Cardiac muscle cell (in vitro differentiated cells and primary cell): Measurements from ENCODE around the gene PCDH7. TPM values are rescaled to one million over a fixed set of nuclear protein-coding genes. Genes with fewer than 3 reads are reported as not detected.
A peak's percentile ranks its signal among the peaks of the same experiment; 100 is the strongest.

ENCODE experiments used
- DNase-seq, 2 donors: peaks; one replicate each; pipeline versions ENCODE4 v3.0.0 to v3.0.0-alpha.2; 2010 to 2017; ENCODE audit warnings: low read depth in 1 of 2, low spot score in 1 of 2
- H3K27ac ChIP-seq: fragments of 200-600 bp; sonication (generic); 2 replicates; pipeline ENCODE4 v1.5.1; 2016
- H3K27me3 ChIP-seq: fragments of 200-600 bp; sonication (generic); 2 replicates; pipeline ENCODE4 v1.6.0; 2016; ENCODE audit warnings: control low read depth
- H3K36me3 ChIP-seq: fragments of 200-600 bp; sonication (generic); 2 replicates; pipeline ENCODE4 v1.5.1; 2016; ENCODE audit warnings: control low read depth
- H3K4me1 ChIP-seq: fragments of 200-600 bp; sonication (generic); 2 replicates; pipeline ENCODE4 v1.8.1; 2017; ENCODE audit warnings: low read depth, mild to moderate bottlenecking, mixed run types
- H3K4me3 ChIP-seq: fragments of 200-600 bp; sonication (generic); 2 replicates; pipeline ENCODE4 v1.5.1; 2016; ENCODE audit warnings: mild to moderate bottlenecking
- H3K9me3 ChIP-seq: fragments of 200-600 bp; sonication (generic); 2 replicates; pipeline ENCODE4 v1.5.1; 2017; ENCODE audit warnings: low read depth, mild to moderate bottlenecking, control low read depth
- polyA plus RNA-seq: library from polyadenylated mRNA; unstranded; fragments of >200 nt; fragmentation: Nextera tagmentation; extraction: Ambion mirVana; gene quantifications from 2 replicates; pipeline ENCODE4 v1.2.1, GENCODE V29; 2016
- total RNA-seq: library from RNA; depleted of rRNA; stranded (reverse); fragments of >200 nt; gene quantifications from 2 replicates; pipeline ENCODE4 v1.2.3, GENCODE V29; 2016
- TF ChIP-seq, protein P1 (sequence below): IDR thresholded peaks from 2 replicates; pipeline ENCODE4 v1.5.1; 2012; ENCODE audit warnings: low read depth, mild to moderate bottlenecking, low read length

PCDH7 gene
- total and polyA plus RNA-seq, 2 experiments from 2014 or later: 56.2 to 206 TPM

DNA sequence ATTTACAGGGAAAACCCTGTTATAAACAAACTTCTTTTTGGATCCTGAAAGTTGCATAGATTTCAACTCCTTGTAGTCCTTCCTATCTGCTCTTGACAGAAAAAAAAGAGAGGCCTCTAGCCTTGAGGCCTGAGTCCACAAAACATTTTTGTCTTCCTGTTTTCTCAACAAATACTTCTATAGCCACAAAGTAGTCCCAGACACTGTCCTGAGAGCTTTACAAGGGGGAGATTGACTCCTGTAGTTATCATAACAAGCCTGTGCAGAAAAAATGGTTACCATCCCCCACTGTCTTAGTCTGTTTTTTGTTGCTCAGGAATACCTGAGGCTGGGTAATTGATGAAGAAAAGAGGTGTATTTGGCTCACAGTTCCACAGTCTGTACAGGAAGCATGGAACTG lies 35.2 kb downstream of the PCDH7 start:
- Histone ChIP-seq H3K4me3 (no peak overlapping the region), H3K9me3 (no peaks in the 10 kb centered on the region), H3K27me3 (no peaks in the 10 kb centered on the region), H3K36me3 (no peaks in the 10 kb centered on the region), H3K27ac (no peak overlapping the region), H3K4me1 (peaks cover 27% of the 10 kb centered on the region)
- DNase-seq: no peak
- TF ChIP-seq, protein P1, sequence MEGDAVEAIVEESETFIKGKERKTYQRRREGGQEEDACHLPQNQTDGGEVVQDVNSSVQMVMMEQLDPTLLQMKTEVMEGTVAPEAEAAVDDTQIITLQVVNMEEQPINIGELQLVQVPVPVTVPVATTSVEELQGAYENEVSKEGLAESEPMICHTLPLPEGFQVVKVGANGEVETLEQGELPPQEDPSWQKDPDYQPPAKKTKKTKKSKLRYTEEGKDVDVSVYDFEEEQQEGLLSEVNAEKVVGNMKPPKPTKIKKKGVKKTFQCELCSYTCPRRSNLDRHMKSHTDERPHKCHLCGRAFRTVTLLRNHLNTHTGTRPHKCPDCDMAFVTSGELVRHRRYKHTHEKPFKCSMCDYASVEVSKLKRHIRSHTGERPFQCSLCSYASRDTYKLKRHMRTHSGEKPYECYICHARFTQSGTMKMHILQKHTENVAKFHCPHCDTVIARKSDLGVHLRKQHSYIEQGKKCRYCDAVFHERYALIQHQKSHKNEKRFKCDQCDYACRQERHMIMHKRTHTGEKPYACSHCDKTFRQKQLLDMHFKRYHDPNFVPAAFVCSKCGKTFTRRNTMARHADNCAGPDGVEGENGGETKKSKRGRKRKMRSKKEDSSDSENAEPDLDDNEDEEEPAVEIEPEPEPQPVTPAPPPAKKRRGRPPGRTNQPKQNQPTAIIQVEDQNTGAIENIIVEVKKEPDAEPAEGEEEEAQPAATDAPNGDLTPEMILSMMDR: no peak

GRCh38 chr4:30756553-30756952 lies 36.4 kb downstream of the PCDH7 start:
- no peaks in the 10 kb centered on the region for H3K9me3 ChIP-seq
- no peak overlapping the region for H3K27ac ChIP-seq
- no peak overlapping the region for H3K4me3 ChIP-seq
- H3K36me3 ChIP-seq: no peaks in the 10 kb centered on the region
- TF ChIP-seq, protein P1: no peak
- H3K27me3 ChIP-seq: no peaks in the 10 kb centered on the region
- no peak for DNase-seq
- peaks cover 39% of the 10 kb centered on the region for H3K4me1 ChIP-seq

DNA sequence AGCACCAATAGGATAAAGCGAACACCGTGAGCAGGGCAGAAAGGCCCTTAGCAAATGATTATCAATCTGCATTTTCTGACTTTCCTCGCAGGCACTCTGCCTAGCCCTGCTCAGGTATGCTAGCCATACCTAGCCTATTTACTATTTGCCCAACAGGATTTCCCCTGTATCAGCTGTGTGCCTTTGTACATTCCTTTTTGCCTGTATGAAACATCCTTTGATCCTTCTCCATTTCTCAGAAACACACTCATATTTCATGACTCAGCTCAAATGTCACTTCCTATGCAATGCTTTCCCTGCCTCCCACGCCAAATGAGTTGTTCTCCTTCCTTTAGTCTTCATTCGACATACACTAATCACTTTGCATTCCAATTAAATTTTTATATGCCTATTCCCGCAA lies 37.2 kb downstream of the PCDH7 start:
- DNase-seq: peak in 1 of 2 donors; percentile 84
- peak overlapping the region; percentile 34 for H3K27ac ChIP-seq
- TF ChIP-seq, protein P1: no peak
- peaks cover 43% of the 10 kb centered on the region for H3K4me1 ChIP-seq
- no peaks in the 10 kb centered on the region for H3K9me3 ChIP-seq
- H3K36me3 ChIP-seq: no peaks in the 10 kb centered on the region
- no peak overlapping the region for H3K4me3 ChIP-seq
- H3K27me3 ChIP-seq: no peaks in the 10 kb centered on the region

- Histone ChIP-seq H3K27ac (peak overlapping the region; percentile 38), H3K9me3 (no peaks in the 10 kb centered on the region), H3K4me3 (no peak overlapping the region), H3K36me3 (no peaks in the 10 kb centered on the region), H3K4me1 (peaks cover 26% of the 10 kb centered on the region), H3K27me3 (no peaks in the 10 kb centered on the region)
- no peak for DNase-seq
- TF ChIP-seq, protein P1: no peak
These were observed 40.4 kb downstream of the PCDH7 start for GRCh38 chr4:30760551-30760950.

- Histone ChIP-seq H3K9me3 (no peaks in the 10 kb centered on the region), H3K27me3 (no peaks in the 10 kb centered on the region), H3K4me1 (peaks cover 37% of the 10 kb centered on the region), H3K36me3 (no peaks in the 10 kb centered on the region), H3K27ac (no peak overlapping the region), H3K4me3 (no peak overlapping the region)
- TF ChIP-seq, protein P1: no peak
- DNase-seq: no peak
These were observed 43.2 kb downstream of the PCDH7 start for GRCh38 chr4:30763321-30763727.

DNA sequence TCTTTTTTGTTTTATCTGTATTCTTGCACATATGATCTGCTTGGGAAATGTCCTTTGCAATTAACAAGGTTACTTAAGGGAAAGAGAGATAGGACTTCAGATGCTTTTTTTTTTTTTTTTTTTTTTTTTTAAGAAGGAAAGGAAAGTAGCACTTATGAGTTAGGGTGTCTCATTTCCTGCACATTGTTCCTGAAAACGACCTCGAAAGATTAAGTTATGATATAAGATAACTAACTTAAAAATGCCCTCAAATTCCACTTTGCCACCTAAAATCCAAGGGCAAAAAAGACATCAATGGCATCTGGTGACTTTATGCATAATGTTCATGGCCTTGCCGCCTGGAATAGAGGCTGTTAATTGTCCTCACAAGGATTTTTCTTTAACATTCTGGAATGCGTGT lies 44.9 kb downstream of the PCDH7 start:
- TF ChIP-seq, protein P1: no peak
- Histone ChIP-seq H3K4me1 (peaks cover 49% of the 10 kb centered on the region), H3K36me3 (no peaks in the 10 kb centered on the region), H3K4me3 (no peak overlapping the region), H3K27me3 (no peaks in the 10 kb centered on the region), H3K27ac (no peak overlapping the region), H3K9me3 (no peaks in the 10 kb centered on the region)
- DNase-seq: no peak
